Sigmoid colon (tissue), 7 donors: ENCODE measurements around the gene NLRP12. TPM values are rescaled to one million over a fixed set of nuclear protein-coding genes. Genes with fewer than 3 reads are reported as not detected.
"Not testable (repeated sequence)": the region's sequence is repeated elsewhere in the genome, so short reads cannot be mapped to it uniquely, and the experiment has no call there.

Experiments
- DNase-seq: peaks from one replicate; pipeline ENCODE4 v3.0.0-alpha.2; 2019
- H3K27ac ChIP-seq, 4 donors: fragments of 200-600 bp; sonication (generic); one replicate each; pipeline ENCODE4 v1.5.1; 2016 to 2019; ENCODE audit warnings: mild to moderate bottlenecking in 1 of 4
- H3K27me3 ChIP-seq, 3 donors: fragments of 200-600 bp; sonication (generic); one replicate each; pipeline ENCODE4 v1.5.1; 2019; ENCODE audit warnings: mild to moderate bottlenecking in 1 of 3
- H3K36me3 ChIP-seq, 4 donors: fragments of 200-600 bp; sonication (generic); one replicate each; pipeline ENCODE4 v1.5.1; 2016 to 2019
- H3K4me1 ChIP-seq, 4 donors: fragments of 200-600 bp; sonication (generic); one replicate each; pipeline ENCODE4 v1.5.1; 2017 to 2019
- H3K4me3 ChIP-seq, 4 donors: fragments of 200-600 bp; sonication (generic); one replicate each; pipeline ENCODE4 v1.5.1; 2017 to 2019; ENCODE audit warnings: mild to moderate bottlenecking in 2 of 4, moderate library complexity in 1 of 4
- H3K9me3 ChIP-seq, 4 donors: fragments of 200-600 bp in 3 of 4; sonication (generic) in 3 of 4; one replicate each; pipeline versions ENCODE4 v1.5.1 to v1.6.1; 2013 to 2019
- EP300 ChIP-seq, 4 donors: sonication (generic); formaldehyde crosslinking; IDR thresholded peaks; one replicate each; pipeline ENCODE4 v1.6.1; 2017; ENCODE audit warnings: antibody characterized with exemption in 4 of 4
- POLR2A ChIP-seq, 2 donors: fragments of 450-650 bp; IDR thresholded peaks; one replicate each; pipeline ENCODE4 v1.6.1; 2016; ENCODE audit warnings: antibody characterized with exemption in 2 of 2, mild to moderate bottlenecking in 2 of 2, moderate library complexity in 2 of 2
- POLR2AphosphoS5 ChIP-seq, 4 donors: sonication (generic); formaldehyde crosslinking; IDR thresholded peaks; one replicate each; pipeline ENCODE4 v1.6.1; 2017; ENCODE audit warnings: antibody characterized with exemption in 4 of 4
- WGBS, 2 donors: extraction: QIAGEN DNeasy Blood & Tissue Kit; methylation state at CpG; one replicate each; pipeline ENCODE4 v1.1.7; 2013; 5-methylcytosine and 5-hydroxymethylcytosine counted together
- intact Hi-C: fragments of 100-400 bp; cut with DNase I; formaldehyde crosslinking; loops from one replicate; pipeline ENCODE4 v1.15.1; 2023
- polyA plus RNA-seq, 3 donors: library from polyadenylated mRNA; stranded (reverse); fragments of 200-250 nt; gene quantifications; one replicate each; pipeline ENCODE4 v1.2.3, GENCODE V29; 2013
- total RNA-seq, 4 donors: library from RNA; depleted of rRNA; stranded (reverse); fragments of >200 nt; gene quantifications; one replicate each; pipeline ENCODE4 v1.1.0, GENCODE V29; 2016
- TF ChIP-seq, protein P1 (sequence below), 4 experiments: fragments of 450-650 bp in 3 of 4; fragments of 200-600 bp in 1 of 4; IDR thresholded peaks; one replicate each; pipeline ENCODE4 v1.5.1; 2016 to 2019; ENCODE audit warnings: antibody characterized with exemption in 4 of 4, mild to moderate bottlenecking in 3 of 4, moderate library complexity in 2 of 4
- donor health status: healthy with polysubstance abuse.
- donor health status: Bipolar disorder and iron deficiency.
- donor health status: healthy.

Gene NLRP12
- total and polyA plus RNA-seq, 7 donors: 0.10 to 0.36 (median 0.30) TPM; not detected in 3

- H3K27me3 ChIP-seq: peaks cover 0 to 33% (median 0%) of the 10 kb centered on the region in 3 donors
- no peak for DNase-seq
- WGBS, 2 donors: 49 to 65% methylated on average over 11 of the region's 11 CpGs
- TF ChIP-seq, protein P1, sequence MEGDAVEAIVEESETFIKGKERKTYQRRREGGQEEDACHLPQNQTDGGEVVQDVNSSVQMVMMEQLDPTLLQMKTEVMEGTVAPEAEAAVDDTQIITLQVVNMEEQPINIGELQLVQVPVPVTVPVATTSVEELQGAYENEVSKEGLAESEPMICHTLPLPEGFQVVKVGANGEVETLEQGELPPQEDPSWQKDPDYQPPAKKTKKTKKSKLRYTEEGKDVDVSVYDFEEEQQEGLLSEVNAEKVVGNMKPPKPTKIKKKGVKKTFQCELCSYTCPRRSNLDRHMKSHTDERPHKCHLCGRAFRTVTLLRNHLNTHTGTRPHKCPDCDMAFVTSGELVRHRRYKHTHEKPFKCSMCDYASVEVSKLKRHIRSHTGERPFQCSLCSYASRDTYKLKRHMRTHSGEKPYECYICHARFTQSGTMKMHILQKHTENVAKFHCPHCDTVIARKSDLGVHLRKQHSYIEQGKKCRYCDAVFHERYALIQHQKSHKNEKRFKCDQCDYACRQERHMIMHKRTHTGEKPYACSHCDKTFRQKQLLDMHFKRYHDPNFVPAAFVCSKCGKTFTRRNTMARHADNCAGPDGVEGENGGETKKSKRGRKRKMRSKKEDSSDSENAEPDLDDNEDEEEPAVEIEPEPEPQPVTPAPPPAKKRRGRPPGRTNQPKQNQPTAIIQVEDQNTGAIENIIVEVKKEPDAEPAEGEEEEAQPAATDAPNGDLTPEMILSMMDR (IDR thresholded peaks at IDR 0.05): no peak
- TF ChIP-seq POLR2AphosphoS5 (IDR thresholded peaks at IDR 0.05): peak in 1 of 4 donors; percentile 43
- peak overlapping the region in 1 of 4 donors; percentile 39 for H3K27ac ChIP-seq
- intact Hi-C loops: no loop called here
- peaks cover 0 to 3% (median 0%) of the 10 kb centered on the region in 4 donors for H3K4me1 ChIP-seq
- H3K9me3 ChIP-seq: no peaks in the 10 kb centered on the region
- H3K4me3 ChIP-seq: no peak overlapping the region
- no peaks in the 10 kb centered on the region for H3K36me3 ChIP-seq
Measured at GRCh38 chr19:53849237-53849676, 25.1 kb upstream of the NLRP12 start.

- DNase-seq: no peak
- Histone ChIP-seq H3K4me3 (no peak overlapping the region), H3K36me3 (no peaks in the 10 kb centered on the region), H3K27ac (no peak overlapping the region), H3K4me1 (peaks cover 0 to 3% (median 0%) of the 10 kb centered on the region in 4 donors), H3K9me3 (no peaks in the 10 kb centered on the region), H3K27me3 (peaks cover 0 to 33% (median 0%) of the 10 kb centered on the region in 3 donors)
- 60 to 70% methylated on average over 8 of the region's 8 CpGs for WGBS, 2 donors
- intact Hi-C loops: no loop called here
- TF ChIP-seq EP300 (IDR thresholded peaks at IDR 0.05) (no peak), POLR2AphosphoS5 (IDR thresholded peaks at IDR 0.05) (no peak), POLR2A (IDR thresholded peaks at IDR 0.05) (no peak)
- TF ChIP-seq, protein P1 (IDR thresholded peaks at IDR 0.05): no peak
Measured at GRCh38 chr19:53847555-53847954, 23.4 kb upstream of the NLRP12 start.

GRCh38 chr19:53844849-53845246 is 20.7 kb upstream of the NLRP12 start:
- Histone ChIP-seq H3K4me1 (peaks cover 0 to 8% (median 3%) of the 10 kb centered on the region in 4 donors), H3K27ac (no peak overlapping the region), H3K4me3 (no peak overlapping the region), H3K27me3 (peaks cover 0 to 17% (median 0%) of the 10 kb centered on the region in 3 donors), H3K9me3 (no peaks in the 10 kb centered on the region), H3K36me3 (no peaks in the 10 kb centered on the region)
- intact Hi-C loops: loop anchor here (5.0 kb wide), 1 partner anchor 257 kb away; the partner anchor contains the start of genes NDUFA3 and OSCAR
- DNase-seq: no peak
- 78 to 82% methylated on average over 9 of the region's 9 CpGs for WGBS, 2 donors
- no peak for TF ChIP-seq EP300 (IDR thresholded peaks at IDR 0.05)
- TF ChIP-seq, protein P1 (IDR thresholded peaks at IDR 0.05): no peak
- TF ChIP-seq POLR2A (IDR thresholded peaks at IDR 0.05): no peak
- no peak for TF ChIP-seq POLR2AphosphoS5 (IDR thresholded peaks at IDR 0.05)

DNA sequence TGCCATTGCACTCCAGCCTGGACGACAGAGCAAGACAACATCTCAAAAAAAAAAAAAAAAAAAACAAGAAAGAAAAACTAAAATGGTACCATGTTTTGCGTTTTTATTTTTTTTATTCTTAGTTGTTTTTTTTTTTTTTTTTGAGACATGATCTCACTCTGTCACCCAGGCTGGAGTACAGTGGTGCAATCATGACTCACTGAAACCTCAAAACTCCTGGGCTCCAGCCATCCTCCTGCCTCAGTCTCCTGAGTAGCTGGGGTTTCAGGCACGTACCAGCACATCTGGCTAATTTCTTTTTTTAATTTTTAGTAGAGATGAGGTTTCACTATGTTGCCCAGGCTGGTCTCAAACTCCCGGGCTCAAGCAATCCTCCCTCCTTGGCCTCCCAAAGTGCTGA is 16.8 kb upstream of the NLRP12 start:
- not testable (repeated sequence) for H3K4me3 ChIP-seq, H3K4me1 ChIP-seq, DNase-seq, H3K36me3 ChIP-seq, H3K27ac ChIP-seq, H3K9me3 ChIP-seq
- peaks cover 0 to 17% (median 0%) of the 10 kb centered on the region in 3 donors for H3K27me3 ChIP-seq
- 78 to 90% methylated on average over 4 of the region's 4 CpGs for WGBS, 2 donors
- intact Hi-C loops: loop anchor here (5.0 kb wide), 1 partner anchor 261 kb away; the partner anchor contains the start of genes NDUFA3 and OSCAR

GRCh38 chr19:53840241-53840640 is 16.1 kb upstream of the NLRP12 start:
- peaks cover 0 to 17% (median 0%) of the 10 kb centered on the region in 3 donors for H3K27me3 ChIP-seq
- 91 to 95% methylated on average over 12 of the region's 12 CpGs for WGBS, 2 donors
- DNase-seq, H3K4me1 ChIP-seq, H3K36me3 ChIP-seq, H3K27ac ChIP-seq, H3K4me3 ChIP-seq, H3K9me3 ChIP-seq: not testable (repeated sequence)
- intact Hi-C loops: loop anchor here (5.0 kb wide), 1 partner anchor 262 kb away; the partner anchor contains the start of genes NDUFA3 and OSCAR

- WGBS, 2 donors: 74 to 84% methylated on average over 5 of the region's 5 CpGs
- DNase-seq, H3K9me3 ChIP-seq, H3K4me1 ChIP-seq, intact Hi-C loops, H3K36me3 ChIP-seq, H3K27ac ChIP-seq, H3K4me3 ChIP-seq: not testable (repeated sequence)
- H3K27me3 ChIP-seq: peaks cover 0 to 23% (median 0%) of the 10 kb centered on the region in 3 donors
Measured at GRCh38 chr19:53838446-53838845, 14.3 kb upstream of the NLRP12 start.

DNA sequence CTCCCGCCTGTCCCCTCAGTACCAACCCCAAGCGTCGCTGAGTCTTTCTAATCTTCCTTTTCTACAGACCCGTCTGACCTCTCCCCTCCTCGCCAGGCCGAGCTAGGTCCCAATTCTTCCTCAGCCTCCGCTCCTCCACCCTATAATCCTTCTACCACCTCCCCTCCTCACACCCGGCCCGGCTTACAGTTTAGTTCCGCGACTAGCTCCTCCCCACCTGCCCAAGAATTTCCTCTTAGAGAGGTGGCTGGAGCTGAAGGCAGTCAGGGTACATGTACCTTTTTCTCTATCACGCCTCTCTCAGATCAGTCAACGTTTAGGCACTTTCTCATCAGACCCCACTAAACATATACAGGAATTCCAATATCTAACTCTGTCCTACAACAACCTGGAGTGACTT is 8.7 kb upstream of the NLRP12 start:
- H3K4me1 ChIP-seq, H3K36me3 ChIP-seq, DNase-seq, intact Hi-C loops, H3K4me3 ChIP-seq, H3K27ac ChIP-seq, H3K9me3 ChIP-seq: not testable (repeated sequence)
- 9 to 12% methylated on average over 10 of the region's 13 CpGs for WGBS, 2 donors
- peaks cover 0 to 45% (median 6%) of the 10 kb centered on the region in 3 donors for H3K27me3 ChIP-seq
